Neuronal stem cell (in vitro differentiated cells): Measurements from ENCODE around the gene DMXL1.
"Not testable (repeated sequence)": the region's sequence is repeated elsewhere in the genome, so short reads cannot be mapped to it uniquely, and the experiment has no call there.

Experiments used
- DNase-seq: peaks from one replicate; pipeline ENCODE4 v3.0.0-alpha.2; 2013; ENCODE audit warnings: low spot score
- H2AFZ ChIP-seq: one replicate; pipeline ENCODE4 v1.6.1; 2013; ENCODE audit warnings: mild to moderate bottlenecking, low read length, inconsistent platforms
- H2AK5ac ChIP-seq: 2 replicates; pipeline ENCODE4 v1.6.1; 2013; ENCODE audit warnings: low read depth, mild to moderate bottlenecking, inconsistent platforms, low read length, moderate library complexity, mixed read lengths
- H2BK120ac ChIP-seq: 2 replicates; pipeline ENCODE4 v1.6.1; 2013; ENCODE audit warnings: low read depth, mild to moderate bottlenecking, inconsistent platforms, low read length, moderate library complexity, mixed read lengths
- H2BK12ac ChIP-seq: one replicate; pipeline ENCODE4 v1.6.1; 2013; ENCODE audit warnings: low read length, inconsistent platforms
- H2BK15ac ChIP-seq: 2 replicates; pipeline ENCODE4 v1.6.1; 2013; ENCODE audit warnings: mild to moderate bottlenecking, low read length, inconsistent platforms, mixed read lengths
- H2BK5ac ChIP-seq: one replicate; pipeline ENCODE4 v1.6.1; 2013; ENCODE audit warnings: inconsistent platforms, mild to moderate bottlenecking, low read length, moderate library complexity
- H3K14ac ChIP-seq: one replicate; pipeline ENCODE4 v1.6.1; 2013; ENCODE audit warnings: low read length, inconsistent platforms
- H3K18ac ChIP-seq: 2 replicates; pipeline ENCODE4 v1.6.1; 2013; ENCODE audit warnings: low read length, inconsistent platforms
- H3K23ac ChIP-seq: 2 replicates; pipeline ENCODE4 v1.6.1; 2013; ENCODE audit warnings: low read depth, mild to moderate bottlenecking, mixed read lengths, low read length, inconsistent platforms; ENCODE audit not compliant: poor library complexity
- H3K27ac ChIP-seq: replicated peaks from 3 replicates; pipeline ENCODE4 v1.5.1; 2013; ENCODE audit warnings: low read length, inconsistent platforms
- H3K27me3 ChIP-seq, 3 experiments: 2 replicates each; pipeline ENCODE4 v1.6.1; 2013; ENCODE audit warnings: low read length in 3 of 3, mild to moderate bottlenecking in 2 of 3, inconsistent platforms in 1 of 3, low read depth in 1 of 3, mixed read lengths in 1 of 3, moderate library complexity in 1 of 3; ENCODE audit not compliant: control insufficient read depth in 3 of 3, insufficient read depth in 3 of 3
- H3K36me3 ChIP-seq, 2 donors: replicated peaks in 1 of 2; 2 replicates each; pipeline ENCODE4 v1.6.1; 2013; ENCODE audit warnings: low read length in 2 of 2; ENCODE audit not compliant: control insufficient read depth in 2 of 2, insufficient read depth in 2 of 2
- H3K4ac ChIP-seq: 2 replicates; pipeline ENCODE4 v1.6.1; 2013; ENCODE audit warnings: inconsistent platforms, mild to moderate bottlenecking, low read length, moderate library complexity
- H3K4me1 ChIP-seq, 2 donors: 1 replicate in 1 of 2; 2 replicates in 1 of 2; pipeline ENCODE4 v1.6.1; 2013; ENCODE audit warnings: low read length in 2 of 2, low read depth in 1 of 2; ENCODE audit not compliant: control insufficient read depth in 2 of 2, insufficient read depth in 1 of 2
- H3K4me2 ChIP-seq: one replicate; pipeline ENCODE4 v1.6.1; 2013; ENCODE audit warnings: mild to moderate bottlenecking, low read length, inconsistent platforms; ENCODE audit not compliant: insufficient read depth, poor library complexity, severe bottlenecking
- H3K4me3 ChIP-seq, 2 donors: 2 replicates each; pipeline ENCODE4 v1.5.1; 2013; ENCODE audit warnings: low read length in 2 of 2, mild to moderate bottlenecking in 2 of 2, inconsistent platforms in 1 of 2, moderate library complexity in 1 of 2
- H3K79me1 ChIP-seq: one replicate; pipeline ENCODE4 v1.6.1; 2013; ENCODE audit warnings: low read depth, mild to moderate bottlenecking, inconsistent platforms, low read length, moderate library complexity
- H3K9ac ChIP-seq: one replicate; pipeline ENCODE4 v1.6.1; 2013; ENCODE audit warnings: mild to moderate bottlenecking, low read depth, low read length, inconsistent platforms; ENCODE audit not compliant: poor library complexity
- H3K9me3 ChIP-seq, 2 donors: replicated peaks in 1 of 2; 2 replicates each; pipeline versions ENCODE3 to v1.6.1; 2013; ENCODE audit warnings: low read length in 2 of 2, mild to moderate bottlenecking in 2 of 2, inconsistent platforms in 1 of 2, low read depth in 1 of 2, mixed read lengths in 1 of 2, moderate library complexity in 1 of 2; ENCODE audit not compliant: control insufficient read depth in 2 of 2, insufficient read depth in 1 of 2
- H4K8ac ChIP-seq: one replicate; pipeline ENCODE4 v1.6.1; 2013; ENCODE audit warnings: low read depth, mild to moderate bottlenecking, inconsistent platforms, low read length, moderate library complexity
- H4K91ac ChIP-seq: one replicate; pipeline ENCODE4 v1.6.1; 2013; ENCODE audit warnings: low read length, low read depth, mild to moderate bottlenecking, inconsistent platforms; ENCODE audit not compliant: poor library complexity
- WGBS, 2 donors: extraction: QIAGEN DNeasy Blood & Tissue Kit; methylation state at CpG; one replicate each; pipeline ENCODE4 v1.1.7; 2013; ENCODE audit warnings: missing lambda C conversion rate in 2 of 2, mixed read lengths in 1 of 2; ENCODE audit not compliant: insufficient read length in 2 of 2, insufficient replicate concordance in 1 of 2; ENCODE audit errors: extremely low coverage in 2 of 2; 5-methylcytosine and 5-hydroxymethylcytosine counted together

Gene DMXL1

GRCh38 chr5:119178435-119178834 lies 107.5 kb downstream of the DMXL1 start:
- H3K27ac ChIP-seq: no peak overlapping the region
- H2BK5ac ChIP-seq: no peak overlapping the region
- no peak overlapping the region for H2BK120ac ChIP-seq
- H3K4me2 ChIP-seq: no peak overlapping the region
- no peak overlapping the region for H3K14ac ChIP-seq
- H3K23ac ChIP-seq: no peak overlapping the region
- H3K18ac ChIP-seq: no peak overlapping the region
- H3K9me3 ChIP-seq: no peaks in the 10 kb centered on the region
- H2BK15ac ChIP-seq: no peak overlapping the region
- no peak overlapping the region for H3K9ac ChIP-seq
- no peaks in the 10 kb centered on the region for H3K79me1 ChIP-seq
- no CpG with 5 or more reads among the region's 2 CpGs for WGBS, 2 donors
- no peak overlapping the region for H2AFZ ChIP-seq
- no peaks in the 10 kb centered on the region for H3K27me3 ChIP-seq
- no peak overlapping the region for H3K4ac ChIP-seq
- no peaks in the 10 kb centered on the region for H3K4me1 ChIP-seq
- no peak overlapping the region for H4K8ac ChIP-seq
- no peak overlapping the region for H4K91ac ChIP-seq
- no peak overlapping the region for H3K4me3 ChIP-seq
- peaks cover 0 to 15% of the 10 kb centered on the region in 2 donors for H3K36me3 ChIP-seq
- H2AK5ac ChIP-seq: no peak overlapping the region
- no peak overlapping the region for H2BK12ac ChIP-seq
- peak; percentile 2 for DNase-seq

DNA sequence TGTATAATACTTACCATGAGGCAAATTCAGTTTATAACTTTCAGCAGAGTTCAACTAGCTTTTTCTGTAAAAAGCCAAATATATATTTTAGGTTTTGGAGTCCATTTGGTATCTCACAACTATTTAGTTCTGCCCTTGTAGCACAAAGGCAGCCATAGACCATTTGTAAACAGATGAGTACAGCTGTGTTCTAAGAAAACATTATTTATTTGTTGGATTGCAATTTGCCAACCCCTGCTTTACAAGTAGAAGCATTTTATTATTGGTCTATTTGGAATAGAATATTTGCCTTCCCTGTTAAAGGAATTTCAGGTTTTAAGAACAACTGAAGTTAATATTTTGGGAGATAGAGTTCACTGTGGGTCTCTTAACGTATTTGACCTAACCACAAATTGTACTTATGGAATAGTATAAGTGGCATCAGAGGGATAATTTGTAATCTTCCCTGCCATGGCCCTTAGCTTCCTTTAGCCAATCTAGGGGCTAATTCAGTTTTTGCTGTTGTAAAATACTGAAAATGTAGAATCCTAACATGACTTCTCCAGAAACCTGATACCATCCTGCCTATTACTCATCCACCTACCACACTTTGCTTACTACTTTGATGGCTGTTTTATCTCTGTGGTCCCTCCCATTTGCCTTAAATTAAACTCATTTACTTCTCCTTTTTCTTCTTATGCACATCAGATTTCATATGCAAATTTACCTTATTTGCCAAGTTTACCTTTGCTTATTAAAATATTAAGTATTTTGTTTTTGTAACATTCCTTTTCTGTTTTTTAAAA lies 109.2 kb downstream of the DMXL1 start:
- H3K9me3 ChIP-seq: no peaks in the 10 kb centered on the region
- H2AK5ac ChIP-seq: no peak overlapping the region
- no peak overlapping the region for H3K4ac ChIP-seq
- H2AFZ ChIP-seq: no peak overlapping the region
- H2BK15ac ChIP-seq: no peak overlapping the region
- no peak overlapping the region for H3K14ac ChIP-seq
- H3K27ac ChIP-seq: no peak overlapping the region
- no peak overlapping the region for H2BK5ac ChIP-seq
- no peaks in the 10 kb centered on the region for H3K79me1 ChIP-seq
- H3K9ac ChIP-seq: no peak overlapping the region
- H4K91ac ChIP-seq: no peak overlapping the region
- WGBS, 2 donors: no CpG with 5 or more reads among the region's 1 CpG
- no peak overlapping the region for H2BK120ac ChIP-seq
- no peaks in the 10 kb centered on the region for H3K27me3 ChIP-seq
- no peak for DNase-seq
- H3K4me2 ChIP-seq: no peak overlapping the region
- H3K23ac ChIP-seq: no peak overlapping the region
- no peak overlapping the region for H3K18ac ChIP-seq
- H2BK12ac ChIP-seq: no peak overlapping the region
- no peak overlapping the region for H3K4me3 ChIP-seq
- no peaks in the 10 kb centered on the region for H3K4me1 ChIP-seq
- peaks cover 0 to 15% of the 10 kb centered on the region in 2 donors for H3K36me3 ChIP-seq
- H4K8ac ChIP-seq: no peak overlapping the region

GRCh38 chr5:119185512-119185911 lies 114.6 kb downstream of the DMXL1 start:
- peak overlapping the region; percentile 82 for H4K8ac ChIP-seq
- H2BK15ac ChIP-seq, H2BK12ac ChIP-seq, H3K4me1 ChIP-seq, H3K18ac ChIP-seq, DNase-seq, H2AK5ac ChIP-seq, H3K4ac ChIP-seq, H3K9me3 ChIP-seq, H3K4me3 ChIP-seq, H3K27ac ChIP-seq, H2BK5ac ChIP-seq, H4K91ac ChIP-seq, H3K9ac ChIP-seq, H3K4me2 ChIP-seq, H2AFZ ChIP-seq, H2BK120ac ChIP-seq, H3K36me3 ChIP-seq, H3K14ac ChIP-seq, H3K79me1 ChIP-seq, H3K27me3 ChIP-seq, H3K23ac ChIP-seq: not testable (repeated sequence)
- no CpG with 5 or more reads among the region's 2 CpGs for WGBS, 2 donors

DNA sequence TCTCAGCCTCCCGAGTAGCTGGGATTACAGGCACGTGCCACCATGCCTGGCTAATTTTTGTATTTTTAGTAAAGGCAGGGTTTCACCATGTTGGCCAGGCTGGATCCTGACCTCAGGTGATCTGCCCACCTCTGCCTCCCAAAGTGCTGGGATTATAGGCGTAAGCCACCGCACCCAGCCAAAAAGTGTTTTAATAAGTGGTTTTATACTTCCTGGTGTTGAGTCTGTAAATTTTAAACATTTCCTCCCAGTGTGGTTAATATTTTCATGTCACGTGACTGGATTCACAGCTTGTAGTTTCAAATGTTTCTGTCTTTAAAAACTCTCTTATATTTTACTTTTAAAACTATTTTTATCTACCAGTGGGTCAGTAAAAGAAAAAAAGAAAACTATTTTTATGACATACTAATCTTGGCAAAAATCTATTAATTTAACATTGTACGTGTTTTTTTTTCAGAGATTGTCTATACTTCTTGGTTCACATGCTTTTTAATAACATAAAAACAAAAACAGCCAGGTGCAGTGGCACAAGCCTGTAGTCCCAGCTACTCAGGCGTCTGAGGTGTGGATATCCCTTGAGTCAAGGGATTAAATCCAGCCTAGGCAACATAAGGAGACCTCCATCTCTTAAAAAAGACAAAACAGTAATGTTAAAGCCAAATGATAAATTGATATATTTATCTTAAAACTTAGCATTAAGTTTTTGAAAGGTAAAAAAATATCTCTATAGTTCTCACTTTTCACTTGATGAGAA lies 117.1 kb downstream of the DMXL1 start:
- Histone ChIP-seq H3K27me3 (no peaks in the 10 kb centered on the region), H2BK12ac (no peak overlapping the region), H3K36me3 (peaks cover 0 to 9% of the 10 kb centered on the region in 2 donors), H4K91ac (no peak overlapping the region), H3K4me1 (no peaks in the 10 kb centered on the region), H3K79me1 (no peaks in the 10 kb centered on the region), H3K14ac (no peak overlapping the region), H3K9ac (no peak overlapping the region), H3K4me2 (no peak overlapping the region), H4K8ac (no peak overlapping the region), H2BK5ac (no peak overlapping the region), H3K9me3 (no peaks in the 10 kb centered on the region), H3K4ac (no peak overlapping the region), H2BK120ac (no peak overlapping the region), H2BK15ac (no peak overlapping the region), H3K18ac (no peak overlapping the region), H3K23ac (no peak overlapping the region), H2AFZ (no peak overlapping the region), H3K4me3 (no peak overlapping the region), H2AK5ac (no peak overlapping the region), H3K27ac (no peak overlapping the region)
- WGBS, 2 donors: no CpG with 5 or more reads among the region's 7 CpGs
- DNase-seq: no peak
